Breast epithelium (tissue), 3 donors: ENCODE measurements around the gene TNS3.

Experiments
- CTCF ChIP-seq, 3 donors: fragments of 450-650 bp; IDR thresholded peaks; one replicate each; pipeline ENCODE4 v1.5.1; 2016 to 2017; ENCODE audit warnings: antibody characterized with exemption in 3 of 3, mild to moderate bottlenecking in 3 of 3, moderate library complexity in 3 of 3
- POLR2A ChIP-seq: fragments of 450-650 bp; IDR thresholded peaks from one replicate; pipeline ENCODE4 v1.6.1; 2016; ENCODE audit warnings: antibody characterized with exemption, mild to moderate bottlenecking, moderate library complexity
- POLR2AphosphoS5 ChIP-seq, 3 donors: sonication (generic); formaldehyde crosslinking; IDR thresholded peaks; one replicate each; pipeline ENCODE4 v1.6.1; 2017; ENCODE audit warnings: antibody characterized with exemption in 3 of 3

GRCh38 chr7:47249361-47249760, 332.6 kb downstream of the TNS3 start:
- TF ChIP-seq POLR2A (no peak), CTCF (IDR thresholded peaks at IDR 0.05) (no peak), POLR2AphosphoS5 (IDR thresholded peaks at IDR 0.05) (no peak)
